Right atrium auricular region (tissue), 2 donors: ENCODE data around the gene INS. TPM values are rescaled to one million over a fixed set of nuclear protein-coding genes. Genes with fewer than 3 reads are reported as not detected.
"Not testable (repeated sequence)": the region's sequence is repeated elsewhere in the genome, so short reads cannot be mapped to it uniquely, and the experiment has no call there.

Source experiments
- DNase-seq: peaks from one replicate; pipeline ENCODE4 v3.0.0-alpha.2; 2019; ENCODE audit warnings: low spot score
- H3K27ac ChIP-seq, 2 donors: fragments of 200-600 bp; sonication (generic); 1 replicate in 1 of 2; 2 replicates in 1 of 2; pipeline ENCODE4 v1.5.1; 2016 to 2019
- H3K27me3 ChIP-seq, 2 donors: fragments of 200-600 bp; sonication (generic); one replicate each; pipeline versions ENCODE4 v1.5.1 to v1.6.0; 2017 to 2019
- H3K36me3 ChIP-seq: fragments of 200-600 bp; sonication (generic); one replicate; pipeline ENCODE4 v1.5.1; 2016
- H3K4me1 ChIP-seq, 2 donors: fragments of 200-600 bp; sonication (generic); one replicate each; pipeline versions ENCODE4 v1.5.1 to v1.6.0; 2017 to 2019
- H3K4me3 ChIP-seq, 2 donors: fragments of 200-600 bp; sonication (generic); 1 replicate in 1 of 2; 2 replicates in 1 of 2; pipeline ENCODE4 v1.5.1; 2017 to 2019; ENCODE audit warnings: mild to moderate bottlenecking in 1 of 2, moderate library complexity in 1 of 2
- H3K9me3 ChIP-seq, 2 donors: fragments of 200-600 bp; sonication (generic); one replicate each; pipeline ENCODE4 v1.5.1; 2019
- CTCF ChIP-seq, 2 donors: fragments of 200-600 bp; sonication (generic); IDR thresholded peaks; one replicate each; pipeline ENCODE4 v1.5.1; 2019; ENCODE audit warnings: antibody characterized with exemption in 2 of 2
- total RNA-seq, 2 donors: library from RNA; depleted of rRNA; stranded (reverse); fragments of >200 nt; gene quantifications; one replicate each; pipeline ENCODE4 v1.1.0, GENCODE V29; 2016

The INS gene
- total RNA-seq, 2 donors from 2014 or later = not detected

DNA sequence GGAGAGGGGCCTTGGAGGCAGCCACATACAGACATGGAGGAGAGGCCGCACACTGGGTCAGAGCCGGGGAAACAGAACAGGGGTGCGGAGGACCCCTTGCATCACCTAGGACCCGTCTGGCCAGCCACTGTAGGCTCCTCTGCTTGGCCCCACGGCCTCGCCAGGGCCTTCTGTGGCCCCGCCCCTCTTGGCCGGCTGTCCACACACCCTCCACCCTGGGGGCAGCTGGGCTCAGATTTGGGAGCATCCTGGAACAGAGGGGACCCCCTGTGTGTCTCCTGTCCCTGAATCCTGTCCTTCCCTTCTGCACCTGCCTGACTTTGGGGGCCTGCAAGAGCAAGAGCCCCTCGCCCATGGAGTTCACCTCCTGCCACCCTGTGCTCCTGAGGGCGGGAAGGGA lies 18.5 kb upstream of the INS start:
- no peaks in the 10 kb centered on the region for H3K36me3 ChIP-seq
- DNase-seq = no peak
- no peaks in the 10 kb centered on the region for H3K9me3 ChIP-seq
- H3K4me3 ChIP-seq = no peak overlapping the region
- H3K27me3 ChIP-seq = no peaks in the 10 kb centered on the region
- no peaks in the 10 kb centered on the region for H3K4me1 ChIP-seq
- H3K27ac ChIP-seq = no peak overlapping the region
- no peak for TF ChIP-seq CTCF (IDR thresholded peaks at IDR 0.05)

GRCh38 chr11:2178906-2179494 lies 18.0 kb upstream of the INS start:
- no peak for DNase-seq
- Histone ChIP-seq H3K27ac (no peak overlapping the region), H3K4me1 (no peaks in the 10 kb centered on the region), H3K36me3 (no peaks in the 10 kb centered on the region), H3K4me3 (no peak overlapping the region), H3K27me3 (no peaks in the 10 kb centered on the region), H3K9me3 (no peaks in the 10 kb centered on the region)
- TF ChIP-seq CTCF (IDR thresholded peaks at IDR 0.05) = no peak

- H3K27me3 ChIP-seq, DNase-seq, H3K4me1 ChIP-seq: not testable (repeated sequence)
Observed at GRCh38 chr11:2178055-2178773, 17.2 kb upstream of the INS start.

DNA sequence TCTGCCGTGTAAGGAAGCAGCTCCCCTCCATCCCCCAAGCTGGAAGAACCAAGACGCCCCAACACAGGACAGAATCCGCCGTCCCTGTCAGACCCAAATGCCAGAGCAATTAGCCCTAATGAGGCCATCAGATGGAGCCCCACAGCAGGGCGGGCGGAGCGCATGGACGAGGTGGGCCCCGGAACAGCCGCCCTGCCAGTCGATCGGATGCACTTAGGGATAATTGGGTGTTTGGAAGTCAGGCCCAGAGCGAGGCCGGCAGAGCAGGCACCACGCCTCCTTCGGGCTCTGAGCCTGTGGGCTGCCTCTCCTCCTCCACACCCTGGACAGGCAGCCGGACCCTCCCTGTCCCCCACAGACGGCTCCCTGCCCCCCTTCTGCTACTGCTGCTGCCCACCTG lies 16.1 kb upstream of the INS start:
- Histone ChIP-seq H3K27me3 (no peaks in the 10 kb centered on the region), H3K4me3 (no peak overlapping the region)
- no peak for TF ChIP-seq CTCF (IDR thresholded peaks at IDR 0.05)

More at GRCh38 chr11:2178055-2178773, 17.2 kb upstream of the INS start:
- not testable (repeated sequence) for H3K4me3 ChIP-seq, H3K27ac ChIP-seq, H3K36me3 ChIP-seq, H3K9me3 ChIP-seq

DNA sequence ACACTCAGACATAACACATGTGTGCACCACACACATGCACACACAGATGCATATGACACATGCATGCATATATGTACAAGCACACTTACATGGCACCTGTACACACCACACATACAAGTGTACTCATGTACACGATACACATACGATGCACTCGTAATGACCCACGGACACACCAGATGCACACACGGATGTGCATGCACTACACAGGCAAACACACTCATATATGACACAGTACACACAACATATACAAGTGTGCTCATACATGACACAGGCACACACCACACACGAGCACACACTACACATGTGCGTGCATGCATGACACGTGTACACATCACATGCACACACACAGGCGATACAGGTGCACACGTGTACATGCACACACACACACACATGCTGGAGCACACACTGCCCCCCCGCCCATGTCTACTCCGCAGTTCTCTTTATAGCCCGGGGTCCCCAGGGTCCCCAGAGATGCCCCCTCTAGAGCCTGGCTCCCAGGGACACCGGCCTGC lies 15.4 kb upstream of the INS start:
- Histone ChIP-seq H3K27me3 (no peaks in the 10 kb centered on the region), H3K27ac (no peak overlapping the region)

More for the DNA sequence above, 16.1 kb upstream of the INS start:
- Histone ChIP-seq H3K27ac (no peak overlapping the region), H3K9me3 (no peaks in the 10 kb centered on the region), H3K36me3 (no peaks in the 10 kb centered on the region), H3K4me1 (no peaks in the 10 kb centered on the region)
- DNase-seq = no peak

More for the DNA sequence above, 15.4 kb upstream of the INS start:
- H3K9me3 ChIP-seq = no peaks in the 10 kb centered on the region
- no peak for DNase-seq
- H3K36me3 ChIP-seq = no peaks in the 10 kb centered on the region
- no peak for TF ChIP-seq CTCF (IDR thresholded peaks at IDR 0.05)
- no peak overlapping the region for H3K4me3 ChIP-seq
- no peaks in the 10 kb centered on the region for H3K4me1 ChIP-seq
